ENCODE data around the gene ELOVL2. TPM values are rescaled to one million over a fixed set of nuclear protein-coding genes. Genes with fewer than 3 reads are reported as not detected.

The ELOVL2 gene
- total RNA-seq, 4 donors from 2014 or later, result 0.40 to 0.87 (median 0.62) TPM; not detected in 1

DNA sequence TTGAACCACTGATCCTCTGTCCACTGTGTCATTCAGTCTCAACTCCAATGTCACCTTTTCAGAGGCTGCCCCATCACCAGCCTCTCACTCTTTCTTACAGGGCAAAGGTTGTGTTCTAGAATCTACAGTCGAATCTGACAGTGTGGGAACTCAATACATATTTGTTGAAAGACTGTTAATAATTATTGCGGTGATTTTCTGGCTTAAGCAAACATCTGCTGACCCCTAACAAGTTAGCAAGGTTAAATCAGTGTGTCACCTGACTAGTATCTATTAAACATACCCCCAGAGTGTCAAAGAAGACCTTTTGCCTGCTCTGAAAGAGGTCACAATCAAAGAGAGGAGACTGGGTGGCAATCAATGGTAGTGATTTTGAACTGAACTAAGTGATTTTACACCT, 41.9 kb downstream of the ELOVL2 start:
- 100% methylated on average over 1 of the region's 2 CpGs; no CpG with 5 or more reads in 1 of the 2 donors for WGBS, 2 donors (ENCODE audit: low coverage in 1 of 2)
- ATAC-seq, result no peak
- peaks cover 0 to 5% (median 0%) of the 10 kb centered on the region in 3 donors for H3K4me1 ChIP-seq
- no peaks in the 10 kb centered on the region for H3K36me3 ChIP-seq
- H3K27ac ChIP-seq, result no peak overlapping the region
- H3K4me3 ChIP-seq, result no peak overlapping the region
- TF ChIP-seq POLR2A (IDR thresholded peaks at IDR 0.05) (no peak), EP300 (IDR thresholded peaks at IDR 0.05) (no peak), POLR2AphosphoS5 (IDR thresholded peaks at IDR 0.05) (no peak)
- TF ChIP-seq, protein P1, sequence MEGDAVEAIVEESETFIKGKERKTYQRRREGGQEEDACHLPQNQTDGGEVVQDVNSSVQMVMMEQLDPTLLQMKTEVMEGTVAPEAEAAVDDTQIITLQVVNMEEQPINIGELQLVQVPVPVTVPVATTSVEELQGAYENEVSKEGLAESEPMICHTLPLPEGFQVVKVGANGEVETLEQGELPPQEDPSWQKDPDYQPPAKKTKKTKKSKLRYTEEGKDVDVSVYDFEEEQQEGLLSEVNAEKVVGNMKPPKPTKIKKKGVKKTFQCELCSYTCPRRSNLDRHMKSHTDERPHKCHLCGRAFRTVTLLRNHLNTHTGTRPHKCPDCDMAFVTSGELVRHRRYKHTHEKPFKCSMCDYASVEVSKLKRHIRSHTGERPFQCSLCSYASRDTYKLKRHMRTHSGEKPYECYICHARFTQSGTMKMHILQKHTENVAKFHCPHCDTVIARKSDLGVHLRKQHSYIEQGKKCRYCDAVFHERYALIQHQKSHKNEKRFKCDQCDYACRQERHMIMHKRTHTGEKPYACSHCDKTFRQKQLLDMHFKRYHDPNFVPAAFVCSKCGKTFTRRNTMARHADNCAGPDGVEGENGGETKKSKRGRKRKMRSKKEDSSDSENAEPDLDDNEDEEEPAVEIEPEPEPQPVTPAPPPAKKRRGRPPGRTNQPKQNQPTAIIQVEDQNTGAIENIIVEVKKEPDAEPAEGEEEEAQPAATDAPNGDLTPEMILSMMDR (IDR thresholded peaks at IDR 0.05), result no peak
- no peaks in the 10 kb centered on the region for H3K9me3 ChIP-seq
- no peaks in the 10 kb centered on the region for H3K27me3 ChIP-seq

DNA sequence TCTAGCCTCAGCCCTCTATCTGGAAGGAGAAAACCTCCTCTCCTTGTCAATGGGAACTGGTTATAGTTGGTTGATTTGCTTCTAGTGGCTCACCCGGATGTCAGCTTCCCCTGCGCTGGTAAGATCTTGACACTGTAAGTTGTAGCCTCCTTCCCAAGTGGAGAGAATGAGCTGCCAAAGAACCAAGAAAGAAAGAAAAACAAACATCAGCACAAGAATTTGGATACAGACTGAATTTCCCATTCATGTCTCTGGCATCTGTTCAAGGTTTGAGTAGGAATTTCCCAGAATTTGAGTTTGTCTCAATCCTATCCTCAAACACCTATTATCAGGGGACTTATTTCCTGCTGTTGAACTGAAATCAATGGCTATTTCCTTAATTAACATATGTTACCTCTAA, 44.1 kb downstream of the ELOVL2 start:
- Histone ChIP-seq H3K36me3 (no peaks in the 10 kb centered on the region), H3K27me3 (no peaks in the 10 kb centered on the region), H3K4me3 (no peak overlapping the region), H3K4me1 (peaks cover 0 to 5% (median 0%) of the 10 kb centered on the region in 3 donors), H3K9me3 (no peaks in the 10 kb centered on the region), H3K27ac (no peak overlapping the region)
- no peak for ATAC-seq
- WGBS, 2 donors (ENCODE audit: low coverage in 1 of 2), result 33% methylated on average over 2 of the region's 2 CpGs; no CpG with 5 or more reads in 1 of the 2 donors
- no peak for TF ChIP-seq POLR2AphosphoS5 (IDR thresholded peaks at IDR 0.05)
- no peak for TF ChIP-seq EP300 (IDR thresholded peaks at IDR 0.05)
- no peak for TF ChIP-seq POLR2A (IDR thresholded peaks at IDR 0.05)
- TF ChIP-seq, protein P1 (IDR thresholded peaks at IDR 0.05), result no peak

DNA sequence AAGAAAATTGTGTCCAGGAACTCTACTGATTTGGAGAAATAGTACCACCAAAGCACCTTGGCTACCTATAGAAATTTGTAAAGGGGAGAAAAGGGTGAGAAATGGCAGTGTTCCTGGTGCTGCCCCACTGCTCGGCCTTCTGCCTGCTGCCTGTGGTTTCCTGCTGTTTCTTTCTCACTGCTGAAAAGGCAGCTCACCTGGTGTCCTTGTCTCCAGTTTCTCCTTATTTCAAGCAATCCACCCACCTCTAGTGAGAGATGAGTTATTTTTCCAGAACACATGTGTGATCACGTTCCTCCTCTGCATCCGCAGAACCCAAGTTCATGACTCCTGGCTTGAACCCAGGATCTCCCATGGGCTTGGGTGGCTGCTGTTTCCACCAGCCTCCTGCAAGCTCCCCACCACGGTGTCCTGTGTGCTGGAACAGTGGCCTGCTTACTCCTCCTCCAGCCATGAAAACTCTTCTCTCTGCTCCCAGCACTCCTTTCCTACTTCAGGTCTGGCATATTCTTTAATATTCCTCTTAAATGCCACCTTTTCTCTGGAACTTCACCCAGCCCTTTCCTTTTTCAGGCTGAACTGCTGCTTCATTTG, 48.9 kb downstream of the ELOVL2 start:
- H3K4me3 ChIP-seq, result no peak overlapping the region
- TF ChIP-seq, protein P1 (IDR thresholded peaks at IDR 0.05), result no peak
- TF ChIP-seq EP300 (IDR thresholded peaks at IDR 0.05) (no peak), POLR2A (IDR thresholded peaks at IDR 0.05) (no peak), POLR2AphosphoS5 (IDR thresholded peaks at IDR 0.05) (no peak)
- ATAC-seq, result no peak
- no peaks in the 10 kb centered on the region for H3K36me3 ChIP-seq
- H3K4me1 ChIP-seq, result peaks cover 0 to 5% (median 0%) of the 10 kb centered on the region in 3 donors
- no peaks in the 10 kb centered on the region for H3K9me3 ChIP-seq
- no peak overlapping the region for H3K27ac ChIP-seq
- WGBS, 2 donors (ENCODE audit: low coverage in 1 of 2), result 63 to 80% methylated on average over 4 of the region's 4 CpGs
- H3K27me3 ChIP-seq, result no peaks in the 10 kb centered on the region

DNA sequence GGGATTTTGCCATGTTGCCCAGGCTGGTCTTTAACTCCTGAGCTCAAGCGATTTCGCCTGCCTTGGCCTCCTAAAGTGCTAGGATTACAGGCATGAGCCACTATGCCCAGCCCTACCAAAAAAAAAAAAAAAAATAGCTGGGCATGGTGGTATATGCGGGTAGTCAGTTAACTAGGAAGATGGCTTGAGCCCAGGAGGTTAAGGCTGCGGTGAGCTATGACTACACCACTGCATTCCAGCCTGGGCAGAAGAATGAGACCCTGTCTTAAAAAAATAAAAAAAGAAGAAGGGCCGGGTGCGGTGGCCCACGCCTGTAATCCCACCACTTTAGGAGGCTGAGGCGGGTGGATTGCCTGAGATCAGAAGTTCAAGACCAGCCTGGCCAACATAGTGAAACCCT, 50.2 kb downstream of the ELOVL2 start:
- WGBS, 2 donors (ENCODE audit: low coverage in 1 of 2), result 81 to 90% methylated on average over 2 to 6 of the region's 8 CpGs
- no peak for ATAC-seq
- H3K27me3 ChIP-seq, result no peaks in the 10 kb centered on the region

More for the DNA sequence above, 50.2 kb downstream of the ELOVL2 start:
- Histone ChIP-seq H3K27ac (no peak overlapping the region), H3K36me3 (no peaks in the 10 kb centered on the region), H3K4me3 (no peak overlapping the region), H3K4me1 (no peaks in the 10 kb centered on the region), H3K9me3 (no peaks in the 10 kb centered on the region)
- TF ChIP-seq, protein P1 (IDR thresholded peaks at IDR 0.05), result no peak
- TF ChIP-seq POLR2A (IDR thresholded peaks at IDR 0.05) (no peak), EP300 (IDR thresholded peaks at IDR 0.05) (no peak), POLR2AphosphoS5 (IDR thresholded peaks at IDR 0.05) (no peak)
